ENCODE results near the gene CYP2U1. TPM values are rescaled to one million over a fixed set of nuclear protein-coding genes. Genes with fewer than 3 reads are reported as not detected.

Gene CYP2U1
- total RNA-seq, 1 donor from 2014 or later, result 0.96 TPM

Other genes with a start within 250 kb of the CYP2U1 start
- 31.1 and 31.2 TPM in 2 replicates for gene PAPSS1, start 211.3 kb upstream of the CYP2U1 start, total RNA-seq
- gene SGMS2, start 106.6 kb upstream of the CYP2U1 start, total RNA-seq, result 0.72 and 0.80 TPM in 2 replicates
- gene HADH, start 58.3 kb downstream of the CYP2U1 start, total RNA-seq, result 37.2 and 41.4 TPM in 2 replicates
- 131 and 141 TPM in 2 replicates for gene LEF1, start 237.4 kb downstream of the CYP2U1 start, total RNA-seq